LNCaP clone FGC (cell line): ENCODE measurements around the gene JOSD2.

Experiments used
- DNase-seq: peaks from one replicate; pipeline ENCODE4 v3.0.0-alpha.2; 2011; ENCODE audit warnings: low read depth
- H3K4me3 ChIP-seq: 2 replicates; pipeline ENCODE4 v1.5.1; 2011; ENCODE audit warnings: mild to moderate bottlenecking, low read depth, low read length, control low read depth
- CTCF ChIP-seq: IDR thresholded peaks from 2 replicates; pipeline ENCODE4 v1.5.1; 2012; ENCODE audit warnings: mild to moderate bottlenecking; ENCODE audit not compliant: control insufficient read depth, insufficient read depth; ENCODE audit errors: extremely low read depth

The JOSD2 gene

GRCh38 chr19:50519006-50519575 is 8.1 kb upstream of the JOSD2 start:
- no peak for TF ChIP-seq CTCF
- DNase-seq, result no peak

GRCh38 chr19:50518091-50519005 is 7.4 kb upstream of the JOSD2 start:
- no peak for DNase-seq
- 0 out of 2 replicates have a peak, but pooled peaks have one; percentile 9 for TF ChIP-seq CTCF
- no peak overlapping the region for H3K4me3 ChIP-seq

More at GRCh38 chr19:50519006-50519575, 8.1 kb upstream of the JOSD2 start:
- no peak overlapping the region for H3K4me3 ChIP-seq

- no peak for TF ChIP-seq CTCF
- no peak overlapping the region for H3K4me3 ChIP-seq
- no peak for DNase-seq
Measured at GRCh38 chr19:50517704-50518075, 6.7 kb upstream of the JOSD2 start.

- no peak overlapping the region for H3K4me3 ChIP-seq
- no peak for DNase-seq
- TF ChIP-seq CTCF, result no peak
Measured at GRCh38 chr19:50516964-50517703, 6.1 kb upstream of the JOSD2 start.

- no peak overlapping the region for H3K4me3 ChIP-seq
- no peak for TF ChIP-seq CTCF
- DNase-seq, result no peak
Measured at GRCh38 chr19:50516456-50516855, 5.5 kb upstream of the JOSD2 start.

GRCh38 chr19:50515168-50515561 is 4.2 kb upstream of the JOSD2 start:
- DNase-seq, result no peak
- TF ChIP-seq CTCF, result no peak
- H3K4me3 ChIP-seq, result no peak overlapping the region
